HG02840 (cell line): ENCODE measurements around the gene CHST8.
A peak's percentile ranks its signal among the peaks of the same experiment; 100 is the strongest.

Experiments
- ATAC-seq: cut with Tn5 transposase; IDR thresholded peaks from one replicate; pipeline ENCODE4 v1.9.1; 2021; ENCODE audit warnings: mild to moderate bottlenecking, moderate library complexity, moderate number of reproducible peaks; ENCODE audit not compliant: unreplicated experiment, low FRiP score

The CHST8 gene

DNA sequence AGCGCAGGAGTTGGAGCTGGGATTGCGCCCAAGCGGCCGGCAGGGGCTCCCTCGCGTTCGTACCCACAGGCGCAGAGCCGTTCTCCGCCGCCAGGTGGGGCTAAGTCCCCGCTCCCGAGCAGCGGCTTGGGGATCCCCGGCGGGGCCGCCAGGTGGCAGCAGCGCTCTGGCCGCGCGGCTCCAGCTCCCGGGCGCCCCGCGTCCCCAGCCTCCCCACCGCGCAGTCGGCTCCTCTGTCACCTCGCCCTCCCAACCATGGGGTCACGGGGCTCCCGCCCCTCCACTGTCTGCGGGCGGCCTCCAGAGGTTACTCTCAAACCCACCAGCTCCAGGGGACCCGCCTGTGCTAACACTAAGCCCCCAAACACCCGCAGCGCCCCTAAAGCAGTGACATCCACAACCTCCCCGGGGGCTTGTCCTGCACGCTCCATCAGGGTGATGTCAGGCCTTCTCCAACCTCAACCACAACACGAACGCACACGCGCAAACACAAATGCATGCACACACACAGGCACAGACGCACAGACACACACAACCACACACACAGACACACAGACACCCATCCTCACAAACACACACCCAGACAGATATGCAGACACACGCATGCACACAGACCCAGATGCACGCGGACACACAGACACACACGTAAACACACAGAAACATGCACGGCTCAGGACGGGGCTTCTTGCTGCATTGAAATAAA is 156.5 kb downstream of the CHST8 start:
- peak; percentile 79 for ATAC-seq

DNA sequence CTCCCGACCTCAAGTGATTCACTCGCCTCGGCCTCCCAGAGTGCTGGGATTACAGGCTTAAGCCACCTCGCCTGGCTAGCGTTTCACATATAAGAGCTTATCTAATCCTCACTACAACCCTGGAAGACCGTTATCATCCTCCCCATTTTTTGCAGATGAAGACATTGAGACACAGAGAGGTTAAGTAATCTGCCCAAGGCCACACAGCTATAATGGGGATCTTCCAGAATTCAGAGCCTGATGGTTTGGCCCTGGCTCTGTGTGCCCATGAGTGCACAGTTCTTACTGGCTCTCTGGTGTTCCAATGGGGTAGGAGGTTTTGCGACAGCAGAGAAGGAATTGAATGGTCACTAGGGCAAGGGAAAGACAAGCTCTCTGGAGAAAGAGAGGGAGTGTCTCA is 158.1 kb downstream of the CHST8 start:
- ATAC-seq: no peak

DNA sequence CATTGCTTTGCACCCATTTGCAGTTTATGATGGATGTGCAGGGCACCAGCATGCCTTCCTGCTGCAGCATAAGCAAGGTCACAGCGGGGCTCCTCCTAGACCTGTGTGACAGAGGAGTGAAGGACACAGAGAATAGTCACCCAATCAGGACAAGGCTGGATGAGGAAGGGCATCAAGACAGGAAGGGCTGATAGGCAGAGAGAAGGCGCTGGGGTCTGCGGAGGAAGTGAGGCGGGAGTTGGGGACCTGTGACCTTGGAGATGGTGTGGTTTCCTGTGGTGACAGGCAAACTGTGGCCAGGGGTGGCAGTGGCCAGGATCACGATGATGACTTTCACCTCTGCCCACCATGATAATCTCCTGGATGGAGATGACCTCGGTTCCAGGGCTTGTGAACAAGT is 158.5 kb downstream of the CHST8 start:
- no peak for ATAC-seq

DNA sequence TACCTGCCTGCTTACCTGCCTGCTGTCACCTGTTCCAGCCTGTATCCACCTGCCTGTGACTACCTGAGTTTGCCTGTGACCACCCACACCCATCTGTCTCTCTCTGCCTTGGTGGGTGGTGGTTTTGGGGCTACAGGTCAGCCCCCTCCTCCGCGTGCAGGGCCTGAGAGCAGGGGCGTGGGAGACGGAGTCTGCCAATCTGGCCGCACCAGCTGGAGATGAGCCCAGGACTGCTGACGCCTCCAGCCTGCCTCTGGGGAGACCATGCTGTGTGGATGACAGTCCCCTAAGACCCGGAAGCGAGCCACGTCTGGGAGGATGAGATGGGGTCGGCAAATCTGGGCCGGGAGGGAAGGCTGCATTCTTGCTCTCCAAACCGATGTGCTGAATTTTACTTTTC is 159.0 kb downstream of the CHST8 start:
- ATAC-seq: no peak

- no peak for ATAC-seq
Observed at GRCh38 chr19:33781415-33781935, 159.7 kb downstream of the CHST8 start.

DNA sequence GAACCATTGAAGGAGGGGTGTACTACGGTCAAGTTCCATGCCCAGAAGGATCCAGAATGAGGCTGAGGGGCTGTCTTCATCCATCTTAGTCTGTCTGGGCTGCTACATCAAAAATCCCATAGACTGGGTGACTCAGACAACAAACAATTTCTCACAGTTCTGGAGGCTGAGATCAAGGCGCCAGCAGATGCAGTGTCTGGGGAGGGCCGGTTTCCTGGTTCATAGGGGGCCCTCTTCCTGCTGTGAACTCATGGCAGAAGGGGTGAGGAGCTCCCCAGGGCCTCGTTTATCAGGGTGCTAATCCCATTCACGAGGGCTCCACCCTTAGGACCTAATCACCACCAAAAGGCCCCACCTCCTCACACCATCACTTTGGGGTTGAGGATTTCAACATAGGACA is 160.2 kb downstream of the CHST8 start:
- ATAC-seq: no peak

GRCh38 chr19:33784432-33784831 is 162.7 kb downstream of the CHST8 start:
- ATAC-seq: no peak

GRCh38 chr19:33785795-33786194 is 164.0 kb downstream of the CHST8 start:
- ATAC-seq: no peak

DNA sequence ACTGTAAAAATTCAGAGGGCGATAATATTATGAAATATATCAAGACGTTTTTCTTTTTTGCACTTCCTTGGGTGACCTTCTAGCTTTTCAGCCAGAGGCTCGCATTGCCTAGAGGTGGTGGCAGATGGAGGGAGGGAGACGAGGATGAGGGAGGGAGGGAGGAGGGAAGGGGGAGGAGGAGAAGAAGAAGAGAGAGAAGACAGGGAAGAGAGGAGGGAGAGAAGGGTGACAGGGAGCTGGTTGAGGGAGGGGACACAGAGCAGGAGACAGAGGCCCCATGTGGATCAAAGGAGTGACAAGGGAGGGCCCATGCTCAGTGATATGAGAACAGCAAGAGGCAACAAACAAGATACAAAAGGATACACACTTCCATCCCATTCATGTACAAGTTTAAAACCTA is 166.9 kb downstream of the CHST8 start:
- ATAC-seq: no peak

GRCh38 chr19:33789344-33789743 is 167.6 kb downstream of the CHST8 start:
- no peak for ATAC-seq

DNA sequence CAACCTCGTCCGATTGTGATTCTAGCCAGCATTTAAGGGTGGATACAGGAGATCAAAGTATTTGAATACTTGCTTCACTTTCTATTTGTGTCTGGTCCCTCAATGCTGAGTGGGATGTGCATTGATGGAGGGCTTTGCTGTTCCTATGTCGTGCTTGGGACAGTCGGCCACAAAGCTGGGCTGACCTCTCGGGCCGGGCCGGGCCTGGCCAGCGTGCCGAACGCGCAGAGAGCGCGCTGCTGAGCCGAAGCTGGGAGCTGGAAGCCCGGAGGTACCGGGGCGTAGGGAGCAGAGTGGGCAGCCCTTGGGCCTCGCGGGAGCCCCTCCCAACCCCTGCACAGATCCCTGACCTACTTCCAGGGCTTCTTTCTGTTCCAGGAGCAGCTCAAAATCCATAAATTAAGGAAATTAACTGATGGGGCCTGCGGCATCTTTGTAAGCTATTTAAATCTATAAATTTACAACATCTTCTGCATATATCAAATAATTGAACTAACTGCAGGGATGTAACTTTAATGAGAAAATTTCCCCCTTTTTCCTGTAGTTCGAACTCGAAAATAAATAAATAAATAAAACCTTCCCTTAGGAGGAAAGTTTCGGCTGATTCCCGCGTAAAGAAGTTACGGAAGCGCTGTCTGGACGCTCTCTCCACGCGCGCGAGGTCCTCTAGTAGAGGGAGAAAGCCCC is 173.1 kb downstream of the CHST8 start:
- no peak for ATAC-seq

DNA sequence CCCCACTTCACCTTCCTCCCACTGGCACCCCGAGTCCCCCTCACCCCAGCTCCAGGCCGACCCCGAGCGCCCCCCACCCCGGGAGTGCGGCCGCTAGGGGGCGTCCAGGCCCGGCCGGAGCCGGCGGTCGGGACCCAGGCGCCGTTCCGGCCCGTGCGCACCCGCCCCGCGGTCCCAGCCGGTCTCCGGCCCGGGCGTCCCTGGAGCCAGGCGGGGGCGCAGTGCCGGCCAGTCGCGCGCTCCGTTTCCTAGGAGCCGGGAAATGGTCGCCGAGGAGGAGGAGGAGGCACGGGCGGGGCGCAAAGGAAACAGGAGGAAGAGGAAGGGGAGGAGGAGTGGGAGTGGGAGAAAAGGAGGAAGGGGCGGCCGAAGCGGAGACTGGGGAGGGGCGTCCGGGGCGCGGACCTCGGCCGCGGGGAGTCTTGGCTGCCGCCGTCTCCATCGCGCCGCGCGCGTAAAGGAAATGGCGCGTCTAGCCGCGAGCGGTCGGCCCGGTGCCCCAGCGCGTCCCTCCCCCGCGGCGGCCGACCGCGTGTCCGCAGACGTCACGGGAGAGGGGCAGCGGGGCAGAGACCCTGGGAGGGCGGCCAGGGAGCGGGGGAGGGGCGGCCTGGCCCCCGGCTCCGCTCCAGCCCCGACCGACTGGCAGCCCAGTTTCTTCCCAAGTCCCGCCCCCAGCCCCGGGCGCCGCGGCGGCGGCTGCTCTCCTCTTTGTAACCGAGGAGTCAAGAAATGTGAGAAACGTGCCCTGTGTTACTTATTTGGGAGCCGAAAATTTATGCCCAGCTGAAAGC is 173.8 kb downstream of the CHST8 start:
- ATAC-seq: no peak

DNA sequence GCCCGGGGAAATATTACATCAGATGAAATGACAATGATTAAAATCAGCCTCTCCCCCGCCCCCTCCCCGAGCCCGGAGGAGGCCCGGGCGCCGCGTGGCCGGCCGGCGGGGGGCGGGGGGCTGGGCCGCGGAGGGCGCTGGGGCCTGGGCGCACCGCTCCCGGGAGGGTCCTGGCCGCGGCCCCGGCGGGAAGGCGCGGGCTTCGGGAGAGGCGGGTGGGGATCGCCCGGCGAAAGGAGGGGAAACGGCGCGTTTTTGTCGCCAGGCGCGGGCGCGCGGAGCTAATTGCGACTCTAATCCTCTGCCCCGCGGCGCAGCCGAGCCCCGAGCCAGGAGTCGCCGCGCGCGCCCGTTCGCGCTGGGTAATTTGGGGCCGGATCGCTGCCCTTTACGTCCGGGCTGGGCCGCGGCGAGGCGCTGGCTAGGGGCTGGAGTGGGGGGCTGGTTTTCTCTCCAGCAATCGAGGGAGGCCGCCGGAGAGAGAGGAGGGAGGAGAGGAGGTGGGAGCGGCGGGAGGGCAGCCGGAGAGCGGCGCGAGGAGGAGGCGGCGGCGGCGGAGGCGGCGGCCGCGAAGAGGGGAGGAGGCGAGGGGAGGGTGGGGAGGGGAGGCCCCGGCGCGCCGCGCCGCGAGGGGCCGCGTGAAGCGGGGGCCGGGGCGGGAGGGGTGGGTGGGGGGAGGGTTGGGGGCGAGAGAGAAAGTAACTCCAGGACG is 174.6 kb downstream of the CHST8 start, which contains the start of gene KCTD15:
KCTD15 (plus strand) TSS at position 707 of the 712 bp plus-strand sequence. CDS start 3,585 bp downstream, outside the sequence.
- ATAC-seq: no peak

DNA sequence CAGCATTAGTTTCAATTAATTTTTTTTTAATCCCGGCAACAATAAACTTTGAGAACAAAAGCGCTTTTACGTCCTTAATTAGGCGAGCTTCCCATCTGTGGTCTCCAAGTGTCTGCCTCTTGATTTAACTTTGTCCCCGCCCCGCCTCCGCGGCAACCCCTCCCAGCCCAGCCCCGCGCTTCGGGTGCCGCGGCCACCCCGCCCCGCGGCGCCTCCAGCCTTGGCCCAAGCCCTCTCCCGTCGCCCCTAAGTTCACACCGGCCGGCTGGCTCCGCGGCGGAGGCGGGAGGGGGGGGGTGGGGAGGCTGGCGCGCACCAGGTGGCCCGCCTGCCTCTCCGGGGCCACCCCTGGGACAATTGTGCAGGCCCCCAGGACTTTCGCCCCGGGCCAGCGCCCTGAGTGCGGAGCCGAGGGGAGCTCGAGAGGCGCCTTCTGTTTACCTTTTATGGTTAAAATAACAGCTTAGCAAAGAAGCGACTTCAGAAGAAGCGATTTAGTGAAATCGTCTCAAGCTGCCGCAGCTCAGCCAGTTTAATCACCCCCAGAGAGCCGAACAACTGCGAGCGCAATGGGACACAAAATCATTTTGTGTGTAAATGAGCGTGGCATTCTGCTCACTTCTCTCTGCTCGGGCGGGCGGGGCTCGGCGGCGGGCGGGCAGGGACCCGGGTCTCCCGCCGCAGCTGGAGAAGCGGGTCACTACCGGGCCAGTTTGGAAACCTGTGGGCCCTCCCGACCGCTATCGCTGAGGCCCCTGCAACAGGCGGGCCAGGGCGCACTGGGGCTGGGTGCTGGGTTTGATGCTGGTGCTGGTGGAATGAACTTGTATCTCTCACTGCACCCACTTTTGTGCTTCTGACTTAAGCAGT is 176.3 kb downstream of the CHST8 start:
- ATAC-seq: no peak

GRCh38 chr19:33798681-33799111 is 176.9 kb downstream of the CHST8 start:
- no peak for ATAC-seq

DNA sequence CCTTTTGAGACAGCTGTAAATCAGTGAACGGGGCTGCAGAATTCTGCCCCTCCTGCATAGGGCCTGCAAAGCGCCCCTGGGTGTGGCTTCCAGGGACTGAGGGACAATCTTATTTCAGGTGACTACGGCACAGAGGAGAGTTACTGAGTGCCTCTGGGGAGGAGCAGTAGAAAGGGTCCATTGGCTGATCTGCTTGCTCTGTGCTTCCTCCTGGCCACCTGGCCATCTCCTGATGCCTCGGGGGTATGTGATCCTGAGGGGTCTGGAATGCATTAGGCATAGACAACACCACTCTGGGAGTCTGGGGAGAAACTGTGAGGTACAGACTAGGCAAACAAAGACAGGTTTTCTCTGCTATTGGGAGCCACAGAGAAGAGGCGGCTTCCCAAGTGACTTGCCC is 177.7 kb downstream of the CHST8 start:
- ATAC-seq: no peak

DNA sequence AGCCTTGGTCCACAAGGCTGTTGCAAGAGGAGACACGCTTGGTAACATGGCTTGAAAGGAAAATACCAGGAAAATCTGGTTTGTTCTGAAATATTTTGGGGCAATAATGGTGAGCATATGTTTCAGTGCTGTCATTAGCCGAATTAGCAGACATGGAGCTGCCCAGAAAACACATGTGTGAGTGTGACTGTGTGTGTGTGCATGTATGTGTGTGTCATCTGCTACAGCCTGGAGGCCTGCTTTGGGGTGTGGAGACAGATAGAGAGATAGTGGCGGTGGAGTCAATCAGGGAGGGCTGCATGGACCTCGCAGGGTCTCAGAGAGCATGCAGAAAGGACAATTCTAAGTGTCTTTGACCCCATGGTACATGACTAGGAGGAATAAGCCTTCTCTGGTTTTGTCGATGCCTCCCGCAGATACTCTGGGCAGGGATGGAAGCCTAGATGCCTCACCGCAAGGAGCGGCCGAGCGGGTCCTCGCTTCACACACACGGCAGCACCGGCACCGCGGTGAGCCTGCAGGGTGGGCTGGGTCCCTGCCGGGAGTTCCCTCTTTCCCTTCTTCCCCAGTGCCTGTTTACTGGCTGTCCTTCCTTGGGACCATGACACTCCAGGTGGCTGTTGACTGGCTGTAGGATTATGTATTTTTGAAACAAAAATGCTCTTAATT is 178.4 kb downstream of the CHST8 start:
- ATAC-seq: no peak

- ATAC-seq: no peak
Observed at GRCh38 chr19:33801411-33801810, 179.7 kb downstream of the CHST8 start.

DNA sequence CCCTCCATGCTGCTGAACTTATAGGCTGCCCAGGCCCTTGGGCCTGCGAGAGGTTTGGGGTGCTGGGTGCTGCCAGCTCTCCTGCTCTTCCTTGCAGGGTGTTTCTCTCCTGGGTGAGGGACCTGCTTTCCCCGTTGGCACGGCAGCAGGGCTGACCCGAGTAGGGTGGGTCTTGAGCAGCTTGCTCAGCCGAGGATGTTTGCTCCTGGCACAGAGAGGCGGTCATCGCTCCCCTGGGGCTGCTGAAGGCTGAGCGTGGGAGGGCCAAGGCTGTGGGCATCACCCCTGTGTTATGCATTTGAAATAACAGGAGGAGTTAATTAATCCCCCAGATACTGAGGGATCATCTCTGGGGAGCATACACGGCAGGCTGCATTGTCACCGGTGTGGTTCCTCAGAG is 180.2 kb downstream of the CHST8 start:
- ATAC-seq: no peak
